PFSK-1 (cell line): ENCODE data around the gene GNAS-AS1.

Experiments used
- FOXP2 ChIP-seq: optimal IDR thresholded peaks from 2 replicates; pipeline ENCODE3; 2011; ENCODE audit warnings: borderline replicate concordance, control low read depth, inconsistent platforms; ENCODE audit not compliant: insufficient read depth; ENCODE audit errors: extremely low read length, extremely low read depth
- POLR2AphosphoS5 ChIP-seq: IDR thresholded peaks from 2 replicates; pipeline ENCODE4 v1.6.1; 2012; ENCODE audit warnings: low read depth, mild to moderate bottlenecking, control low read depth, low read length, moderate library complexity
- REST ChIP-seq, 2 experiments: IDR thresholded peaks; 2 replicates each; pipeline versions ENCODE4 v1.6.1 to v1.8.0; 2011 to 2012; ENCODE audit warnings: low read depth in 2 of 2, low read length in 2 of 2, control low read depth in 1 of 2, inconsistent platforms in 1 of 2, mild to moderate bottlenecking in 1 of 2, moderate library complexity in 1 of 2; ENCODE audit not compliant: insufficient read depth in 1 of 2
- SIN3A ChIP-seq: IDR thresholded peaks from 2 replicates; pipeline ENCODE4 v1.6.1; 2012; ENCODE audit warnings: mild to moderate bottlenecking, low read length, moderate library complexity, borderline replicate concordance; ENCODE audit not compliant: insufficient read depth
- TAF1 ChIP-seq: IDR thresholded peaks from 2 replicates; pipeline ENCODE4 v1.6.1; 2012; ENCODE audit warnings: low read length, control low read depth, borderline replicate concordance; ENCODE audit not compliant: insufficient read depth

GRCh38 chr20:58817748-58818147 is 33.0 kb downstream of the GNAS-AS1 start:
- TF ChIP-seq REST (IDR thresholded peaks at IDR 0.05; ENCODE audit: insufficient read depth in 1 of 2, low read depth in 2 of 2, low read length in 2 of 2) = no peak
- TF ChIP-seq POLR2AphosphoS5 = no peak
- no peak for TF ChIP-seq FOXP2
- TF ChIP-seq TAF1 = no peak
- no peak for TF ChIP-seq SIN3A
